ENCODE results near the gene PKD1.

The PKD1 gene

DNA sequence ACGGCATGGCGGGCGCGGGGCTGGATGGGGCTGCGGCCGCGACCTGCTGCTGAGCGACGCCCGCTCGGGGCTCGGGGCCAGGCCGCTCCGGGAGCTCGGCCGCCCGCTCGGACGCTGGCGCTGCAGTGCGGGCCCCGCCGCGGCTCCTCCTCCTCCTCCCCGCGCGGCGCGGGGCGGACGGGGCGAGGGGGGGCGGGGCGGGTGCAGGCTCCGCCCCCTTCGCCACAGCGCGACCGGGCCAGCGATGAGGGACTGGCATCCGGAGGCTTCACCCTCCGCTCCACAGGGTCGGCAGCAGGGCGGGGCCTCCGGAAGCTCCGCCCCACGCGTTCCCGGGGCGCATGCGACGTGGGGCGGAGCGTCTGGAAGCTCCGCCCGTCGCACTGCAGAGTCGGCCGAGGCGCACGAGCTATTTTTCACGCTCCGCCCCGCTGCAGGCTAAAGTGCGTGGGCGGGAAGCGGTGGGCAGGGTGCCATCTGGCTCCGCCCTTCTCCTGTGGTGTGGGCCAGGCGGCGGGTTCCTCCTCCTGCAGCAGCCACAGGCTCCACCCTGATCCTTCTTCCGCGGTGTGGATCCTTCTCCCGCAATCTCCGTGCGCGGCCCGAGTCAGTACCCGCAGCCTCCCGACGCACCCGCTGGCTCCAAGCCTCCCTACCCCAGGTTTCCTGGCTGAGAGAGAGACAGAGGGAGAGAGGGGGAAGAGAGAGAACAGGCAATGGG is at the start of gene PKD1:
TSS of gene PKD1 (minus strand) at position 129 of the 721 bp plus-strand sequence. CDS start 209 bp downstream, outside the sequence.
- DNase-seq = peak; percentile 88

DNA sequence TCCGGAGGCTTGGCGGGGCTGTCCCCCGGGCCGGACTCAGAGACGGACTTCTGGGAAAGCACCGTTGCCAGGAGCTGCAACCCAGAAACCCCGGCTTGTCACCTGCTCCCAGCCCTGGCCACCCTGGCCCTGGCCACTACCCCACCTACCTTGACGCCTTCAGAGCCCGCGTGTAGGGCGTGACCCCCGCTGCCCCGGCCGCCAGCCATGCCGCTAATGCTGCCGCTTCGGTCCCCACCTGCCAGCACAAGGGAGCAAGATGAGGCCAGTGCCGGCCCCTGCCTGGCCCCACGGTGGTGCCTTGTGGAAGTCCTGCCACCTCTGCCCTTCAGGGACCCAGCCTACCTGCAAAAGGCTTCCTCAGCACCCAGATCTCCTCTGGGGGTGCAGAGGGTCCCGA is 49.3 kb upstream of the PKD1 start:
- no peak for DNase-seq

DNA sequence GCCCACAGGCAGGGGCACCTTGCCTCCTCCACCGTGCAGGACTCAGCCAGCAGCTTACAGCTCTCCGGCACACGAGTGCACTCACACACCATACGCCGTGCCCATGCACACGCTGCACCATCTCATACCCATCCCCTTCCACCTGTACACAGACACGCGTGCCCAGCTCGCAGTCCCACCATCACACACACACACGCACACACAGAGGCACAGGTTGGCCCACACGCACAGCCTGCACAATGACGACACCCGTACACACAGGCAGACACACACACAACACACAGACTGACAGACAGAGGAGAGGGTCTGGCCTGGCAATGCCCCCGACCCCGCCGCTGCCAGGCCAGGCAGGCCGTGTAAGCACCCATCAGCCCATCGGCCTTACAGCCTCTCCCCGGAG is 48.6 kb upstream of the PKD1 start:
- DNase-seq = no peak

DNA sequence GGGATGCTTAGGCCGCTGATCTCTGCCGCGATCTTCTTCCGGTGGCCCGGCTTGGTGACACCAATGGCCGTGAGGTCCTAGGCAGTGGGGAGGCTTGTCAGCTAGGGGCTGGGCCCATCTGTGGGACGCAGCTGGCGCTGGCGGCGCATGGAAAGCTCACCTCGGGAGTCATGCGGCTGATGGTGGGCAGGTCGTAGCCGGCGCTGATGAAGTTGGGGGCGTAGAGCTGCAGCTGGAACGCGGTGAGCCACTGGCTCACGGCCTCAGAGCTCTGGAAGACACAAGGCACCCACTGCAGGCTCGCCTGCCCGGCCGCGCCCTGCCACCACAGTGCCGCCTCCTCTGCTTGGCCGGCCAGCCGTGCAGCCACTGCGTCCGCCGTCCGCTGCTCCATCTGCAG is 48.0 kb upstream of the PKD1 start:
- no peak for DNase-seq

DNA sequence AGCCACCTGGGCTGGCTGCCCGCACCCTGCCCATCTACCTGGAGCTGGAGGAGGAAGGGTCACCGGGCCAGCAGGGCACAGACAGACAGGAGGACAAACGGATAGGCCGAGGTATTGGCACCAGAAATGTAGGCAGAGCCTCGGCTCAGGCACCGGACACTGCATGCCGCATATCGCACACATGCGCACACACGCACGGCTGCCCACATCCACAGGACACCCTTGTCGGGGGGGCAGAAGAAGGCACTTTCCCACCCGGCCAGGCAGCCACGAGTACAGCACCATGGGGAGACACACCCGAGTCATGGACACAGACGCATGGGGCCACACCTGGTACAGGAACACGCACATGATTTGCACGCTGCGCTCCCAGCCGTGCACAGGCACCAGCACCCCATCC is 46.3 kb upstream of the PKD1 start:
- no peak for DNase-seq

DNA sequence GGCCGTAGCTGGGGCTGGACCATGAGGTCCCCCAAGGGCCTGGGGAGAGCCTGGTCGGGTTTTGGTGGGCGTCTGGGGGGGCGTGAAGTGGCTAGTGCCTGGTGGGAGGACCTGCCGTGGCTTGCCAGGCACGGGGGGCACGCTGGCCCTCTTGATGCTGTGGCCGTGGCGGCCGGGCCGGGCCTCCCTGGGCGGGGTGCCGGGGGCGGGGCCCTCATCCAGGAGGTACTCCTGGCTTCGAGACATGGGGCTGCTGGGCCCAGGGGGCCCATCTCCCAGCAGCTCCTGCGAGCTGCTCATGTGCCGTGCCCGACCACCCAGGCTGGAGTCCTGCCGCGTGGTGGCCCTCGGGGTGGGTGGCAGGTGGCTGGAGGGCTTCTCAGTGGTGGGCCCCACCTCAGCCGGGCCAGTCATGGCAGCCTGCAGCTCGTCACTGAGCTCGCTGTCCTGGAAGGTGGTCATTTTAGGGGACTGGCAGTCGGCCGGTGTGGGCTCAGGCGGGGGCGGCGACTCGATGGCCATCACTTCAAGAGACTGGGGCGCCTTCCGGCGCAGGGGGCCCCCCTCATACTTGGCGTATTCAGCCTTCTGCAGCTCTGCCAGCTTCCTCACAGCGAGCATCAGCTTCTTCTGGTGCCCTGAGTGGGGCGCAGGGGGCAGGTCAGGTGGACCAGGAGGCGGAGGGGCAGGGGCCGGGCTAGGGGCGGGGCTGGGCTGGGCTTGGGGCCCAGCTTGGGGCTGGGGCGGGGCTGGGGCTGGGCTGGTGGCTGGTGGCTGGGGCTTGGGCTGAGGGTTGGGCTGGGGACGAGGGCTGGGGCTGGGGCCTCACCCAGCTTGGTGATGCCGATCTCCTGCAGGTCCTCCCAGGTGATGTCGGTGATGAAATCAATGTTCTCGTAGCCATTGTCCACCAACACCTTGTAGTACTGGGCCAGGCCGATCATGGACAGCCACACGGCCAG is 45.5 kb upstream of the PKD1 start:
- DNase-seq = no peak

DNA sequence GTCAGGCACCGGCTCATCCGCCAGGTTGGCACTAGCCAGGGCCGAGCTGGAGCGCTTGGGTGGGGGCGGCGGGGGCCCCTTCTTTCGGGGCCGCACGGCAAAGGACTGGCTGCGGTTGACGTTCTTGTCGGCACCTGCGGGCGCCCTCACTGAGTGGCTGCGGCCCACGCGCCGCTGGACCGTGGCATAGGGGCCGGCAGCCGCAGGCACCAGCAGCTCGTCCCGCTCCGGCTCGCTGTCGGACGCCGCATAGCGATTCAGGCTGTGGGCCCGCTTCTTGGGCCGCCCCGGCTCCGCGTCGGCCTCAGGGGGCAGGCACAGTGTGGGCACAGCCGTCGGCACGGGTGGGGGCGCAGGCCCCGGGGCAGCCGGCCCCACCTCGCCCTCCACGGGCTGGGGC is 44.8 kb upstream of the PKD1 start:
- no peak for DNase-seq

DNA sequence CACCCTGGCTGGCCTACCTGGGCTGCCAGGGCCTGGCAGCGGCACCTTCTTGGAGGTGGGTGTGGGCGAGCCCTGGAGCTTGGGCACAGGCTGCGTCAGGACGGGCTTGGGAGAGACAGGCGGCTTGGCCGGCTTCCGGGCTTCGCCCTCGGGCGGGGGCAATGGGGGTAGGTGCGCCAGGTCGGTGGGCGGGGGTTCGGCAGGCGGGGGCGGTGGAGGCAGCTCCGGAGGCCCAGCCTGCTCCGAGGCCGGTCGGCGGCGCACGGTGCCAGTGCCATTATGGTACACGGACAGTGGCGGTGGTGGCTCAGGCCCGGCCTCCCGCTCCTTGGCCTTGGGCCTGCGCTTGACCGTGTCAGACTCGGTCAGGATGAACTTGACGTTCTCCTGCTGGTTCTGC is 43.9 kb upstream of the PKD1 start:
- no peak for DNase-seq

DNA sequence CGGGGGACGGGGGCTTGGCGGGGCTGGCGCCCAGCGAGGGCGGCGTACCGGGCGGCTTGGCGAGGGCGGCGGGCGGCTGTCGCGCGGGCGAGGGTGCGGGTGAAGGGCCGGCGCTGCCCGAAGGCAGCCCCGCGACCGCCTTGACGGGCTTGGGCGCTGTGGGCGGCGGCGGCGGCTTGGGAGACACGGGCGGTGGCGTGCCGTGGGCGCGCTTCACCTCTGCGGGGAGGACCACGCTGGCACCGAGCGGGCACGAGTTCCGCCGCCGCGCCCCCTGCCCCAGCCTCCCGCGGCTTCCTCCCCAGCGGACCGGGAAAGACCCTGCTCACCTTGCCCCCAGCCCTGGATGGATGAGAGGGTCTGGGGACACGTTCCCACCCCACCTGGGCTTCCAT is 43.4 kb upstream of the PKD1 start:
- DNase-seq = no peak

DNA sequence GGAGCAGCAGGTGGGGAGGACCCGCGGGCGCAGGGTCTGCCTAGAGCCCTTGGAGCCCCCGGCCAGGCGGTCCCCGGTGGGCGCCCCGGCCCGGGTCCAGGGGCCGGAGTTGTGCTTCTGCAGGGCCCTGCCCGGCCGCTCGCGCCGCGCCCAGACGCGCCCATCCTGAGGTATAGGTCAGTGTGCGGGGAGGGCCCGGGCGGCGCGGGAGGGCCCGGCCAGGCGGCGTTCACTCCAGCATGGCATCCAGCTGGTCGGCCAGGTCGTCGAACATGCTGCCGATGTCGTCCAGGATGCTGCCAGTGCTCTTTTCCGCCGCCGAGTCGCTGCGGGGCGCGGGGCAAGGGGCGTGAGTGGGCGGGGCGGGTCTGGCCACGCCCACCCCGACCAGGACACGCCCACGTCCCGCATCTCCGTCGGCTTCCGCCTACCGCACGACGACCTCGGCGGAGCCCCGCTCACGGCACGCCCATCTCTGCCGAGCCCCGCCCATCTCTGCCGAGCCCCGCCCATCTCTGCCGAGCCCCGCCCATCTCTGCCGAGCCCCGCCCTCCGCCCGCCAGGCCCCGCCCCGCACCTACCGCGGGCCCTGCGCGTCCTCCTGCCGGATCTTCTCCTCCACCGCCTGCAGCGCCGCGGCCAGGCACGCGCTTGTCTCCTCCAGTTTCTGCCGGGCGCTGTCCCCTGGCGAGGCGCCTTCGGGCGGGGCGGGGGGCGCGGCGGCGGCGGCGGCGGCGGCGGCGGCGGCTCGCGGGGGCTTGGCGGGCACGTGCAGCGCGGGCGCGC is 42.8 kb upstream of the PKD1 start:
- DNase-seq = no peak

DNA sequence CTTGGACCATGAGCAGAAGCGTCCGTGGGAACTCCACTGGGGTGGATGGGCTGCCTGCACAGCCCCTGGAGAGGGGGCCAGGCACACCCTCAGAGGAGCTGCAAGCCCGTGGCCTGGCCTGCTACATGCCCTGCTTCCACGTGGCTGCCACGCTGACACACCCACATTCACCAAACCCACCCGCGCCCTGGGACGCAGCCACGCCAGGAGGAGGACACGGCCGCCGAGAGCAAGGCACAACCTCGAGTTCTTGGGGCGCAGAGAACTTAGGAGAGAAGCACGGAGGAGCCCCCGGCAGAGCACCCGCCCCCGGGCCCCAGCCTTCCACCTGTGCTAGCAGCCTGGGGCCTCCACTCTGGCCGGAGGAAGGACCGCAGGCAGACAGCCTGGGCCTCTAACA is 41.9 kb upstream of the PKD1 start:
- DNase-seq = no peak

DNA sequence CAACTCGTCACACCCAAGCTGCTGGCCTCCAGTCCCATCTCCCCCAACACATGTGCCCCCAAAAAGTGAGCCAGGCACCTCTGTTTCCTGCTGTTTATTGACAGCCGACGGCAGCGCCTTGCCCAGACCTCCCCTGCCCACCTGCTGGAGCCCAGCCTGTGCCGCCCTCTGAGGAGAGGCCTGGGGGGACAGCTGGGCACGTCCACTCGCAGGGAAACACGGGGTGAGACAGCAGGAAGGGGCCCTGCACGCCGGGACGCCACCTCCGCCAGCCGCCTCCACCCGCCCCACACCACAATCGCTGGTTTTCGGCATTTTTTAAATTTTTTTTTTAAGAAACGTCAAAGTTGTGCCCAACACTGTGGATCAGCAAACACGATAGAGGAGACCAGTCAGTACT is 41.4 kb upstream of the PKD1 start:
- DNase-seq = no peak

DNA sequence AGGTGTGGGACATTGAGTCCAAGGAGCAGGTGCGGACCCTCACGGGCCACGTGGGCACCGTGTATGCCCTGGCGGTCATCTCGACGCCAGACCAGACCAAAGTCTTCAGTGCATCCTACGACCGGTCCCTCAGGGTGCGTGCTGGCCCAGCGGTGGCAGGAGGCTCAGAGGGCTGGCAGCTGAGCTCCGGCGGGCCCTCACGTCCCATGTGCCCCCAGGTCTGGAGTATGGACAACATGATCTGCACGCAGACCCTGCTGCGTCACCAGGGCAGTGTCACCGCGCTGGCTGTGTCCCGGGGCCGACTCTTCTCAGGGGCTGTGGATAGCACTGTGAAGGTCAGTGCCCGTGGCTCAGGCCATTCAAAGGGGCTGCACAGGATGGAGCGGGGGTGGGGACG is 40.3 kb upstream of the PKD1 start:
- DNase-seq = no peak

DNA sequence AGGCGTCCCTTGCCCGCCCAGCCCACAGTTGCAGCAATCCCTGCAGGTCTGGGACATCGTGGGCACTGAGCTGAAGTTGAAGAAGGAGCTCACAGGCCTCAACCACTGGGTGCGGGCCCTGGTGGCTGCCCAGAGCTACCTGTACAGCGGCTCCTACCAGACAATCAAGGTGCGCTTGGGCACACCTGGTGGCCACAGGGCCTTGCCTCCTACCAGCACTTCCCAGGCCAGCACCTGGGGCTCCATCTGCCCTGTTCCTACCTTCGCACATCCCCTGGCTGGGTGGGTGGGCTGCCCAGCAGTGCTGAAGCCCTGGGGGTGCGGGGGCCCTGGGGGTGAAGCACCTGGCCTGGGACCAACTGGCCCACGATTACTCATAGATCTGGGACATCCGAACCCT is 39.8 kb upstream of the PKD1 start:
- DNase-seq = no peak

DNA sequence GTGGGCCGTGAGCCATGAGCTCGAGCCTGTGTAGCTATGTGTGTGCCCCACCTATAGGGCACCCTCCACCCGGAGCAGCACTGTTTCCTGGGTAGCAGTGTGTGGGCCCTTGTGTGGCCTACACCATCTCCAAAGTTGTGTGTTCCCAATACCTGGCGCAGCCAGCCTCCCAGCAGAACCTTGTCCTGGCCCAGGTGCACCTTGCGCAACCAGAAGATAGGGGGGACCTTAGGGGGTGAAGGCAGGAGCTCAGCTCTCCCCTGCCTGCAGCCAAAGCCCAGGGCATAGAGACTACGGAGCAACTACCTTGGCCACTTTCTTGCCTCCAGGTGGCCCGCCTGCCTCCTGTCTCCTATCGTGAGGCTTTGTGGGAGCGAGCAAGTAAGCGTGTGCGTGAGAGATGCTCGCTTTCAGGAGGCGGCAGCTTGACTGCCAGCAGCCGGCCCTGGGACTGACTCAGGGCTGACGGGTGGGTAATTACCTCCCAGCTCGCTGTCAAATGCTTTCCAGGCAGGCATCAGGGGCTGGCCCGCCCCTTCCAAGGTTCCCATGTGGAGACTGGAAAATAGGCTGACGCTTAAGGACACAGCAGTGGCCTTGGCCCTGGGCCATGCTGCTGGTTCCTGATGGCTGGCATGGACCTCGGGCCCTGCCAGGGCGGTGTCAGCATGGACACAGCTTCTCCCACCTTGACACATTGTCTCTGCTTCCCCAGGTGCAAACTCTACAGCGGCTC is 38.9 kb upstream of the PKD1 start:
- DNase-seq = no peak

DNA sequence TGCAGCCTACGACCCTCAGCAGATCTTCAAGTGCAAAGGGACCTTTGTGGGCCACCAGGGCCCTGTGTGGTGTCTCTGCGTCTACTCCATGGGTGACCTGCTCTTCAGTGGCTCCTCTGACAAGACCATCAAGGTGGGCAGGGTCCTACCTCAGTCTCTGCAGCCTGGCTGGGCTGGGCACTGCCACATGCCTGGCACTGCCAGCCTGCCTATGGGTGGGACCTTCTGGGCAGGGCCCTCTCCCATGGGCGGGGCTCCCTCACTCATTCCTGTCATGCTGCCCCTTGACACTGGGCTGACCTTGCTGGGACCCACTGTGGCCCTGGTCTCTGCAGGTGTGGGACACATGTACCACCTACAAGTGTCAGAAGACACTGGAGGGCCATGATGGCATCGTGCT is 38.2 kb upstream of the PKD1 start:
- no peak for DNase-seq

DNA sequence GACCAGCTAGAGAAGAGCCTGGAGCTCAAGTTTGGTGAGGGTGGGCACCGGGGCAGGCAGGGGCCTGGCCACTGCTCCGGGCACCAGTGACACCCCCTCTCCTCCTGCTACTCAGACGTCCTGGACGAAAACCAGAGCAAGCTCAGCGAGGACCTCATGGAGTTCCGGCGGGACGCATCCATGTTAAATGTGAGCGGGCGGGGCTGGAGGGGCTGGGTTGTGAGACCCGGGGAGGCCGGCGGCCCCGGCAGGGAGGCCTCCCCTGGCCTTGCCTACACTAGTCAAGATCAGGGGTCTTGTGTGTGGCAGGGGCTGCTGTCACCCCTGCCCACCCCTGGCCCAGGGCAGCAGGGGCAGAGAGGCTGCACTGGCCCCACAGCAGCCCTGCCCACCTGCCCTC is 37.7 kb upstream of the PKD1 start:
- no peak for DNase-seq

DNA sequence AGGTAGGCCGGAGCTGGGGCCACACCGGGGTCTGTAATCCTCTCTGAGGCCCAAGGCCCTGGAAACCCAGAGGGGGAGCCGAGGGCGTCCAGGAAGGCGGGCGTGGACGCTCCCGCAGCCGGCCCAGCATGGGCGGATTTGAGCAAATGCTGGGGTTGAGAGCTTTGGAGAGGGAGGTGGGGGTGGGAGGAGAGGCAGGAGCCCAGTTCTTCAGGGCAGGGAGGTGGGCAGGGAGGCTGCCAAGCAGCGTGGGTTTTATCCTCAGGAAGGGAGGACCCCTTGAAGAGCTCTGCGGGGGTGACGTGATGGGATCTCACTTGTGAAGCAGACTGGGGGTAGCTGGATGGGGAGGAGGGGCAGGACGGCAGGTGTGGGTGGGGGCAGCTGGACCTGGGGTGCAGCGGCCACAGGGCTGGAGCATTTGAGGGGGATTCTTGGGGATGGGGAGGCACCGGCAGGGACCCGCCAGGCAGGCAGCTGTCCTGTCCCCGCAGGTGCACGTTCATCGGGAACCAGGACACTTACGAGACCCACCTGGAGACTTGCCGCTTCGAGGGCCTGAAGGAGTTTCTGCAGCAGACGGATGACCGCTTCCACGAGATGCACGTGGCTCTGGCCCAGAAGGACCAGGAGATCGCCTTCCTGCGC is 37.1 kb upstream of the PKD1 start:
- DNase-seq = no peak

DNA sequence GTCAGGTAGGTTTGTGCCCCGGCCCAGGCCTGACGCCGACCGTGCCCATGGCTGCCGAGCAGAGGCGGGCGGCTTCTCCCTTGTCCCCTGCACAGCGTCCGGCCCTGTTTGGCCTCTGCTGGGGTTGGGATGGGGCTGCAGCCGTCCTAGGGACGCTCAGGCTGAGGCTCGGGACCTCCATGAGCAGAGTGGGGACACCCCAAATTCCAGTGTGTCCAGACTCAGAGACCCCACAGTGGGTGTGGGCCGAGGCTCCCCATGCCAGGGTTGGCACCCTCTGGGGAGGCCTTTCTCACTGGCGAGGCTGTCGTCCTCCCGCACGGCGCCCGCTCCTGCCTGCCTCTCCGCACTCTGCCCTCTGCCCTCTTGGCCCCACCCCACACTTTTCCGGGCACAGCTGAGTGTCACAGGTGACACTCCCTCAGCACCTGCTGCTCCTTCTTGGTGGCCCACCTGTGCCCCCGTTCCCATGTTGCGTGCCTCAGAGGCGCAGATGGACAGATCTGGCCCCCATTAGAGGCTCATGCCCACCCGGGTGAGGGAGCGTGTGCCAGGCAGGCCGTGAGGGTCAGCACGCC is 36.0 kb upstream of the PKD1 start:
- no peak for DNase-seq

DNA sequence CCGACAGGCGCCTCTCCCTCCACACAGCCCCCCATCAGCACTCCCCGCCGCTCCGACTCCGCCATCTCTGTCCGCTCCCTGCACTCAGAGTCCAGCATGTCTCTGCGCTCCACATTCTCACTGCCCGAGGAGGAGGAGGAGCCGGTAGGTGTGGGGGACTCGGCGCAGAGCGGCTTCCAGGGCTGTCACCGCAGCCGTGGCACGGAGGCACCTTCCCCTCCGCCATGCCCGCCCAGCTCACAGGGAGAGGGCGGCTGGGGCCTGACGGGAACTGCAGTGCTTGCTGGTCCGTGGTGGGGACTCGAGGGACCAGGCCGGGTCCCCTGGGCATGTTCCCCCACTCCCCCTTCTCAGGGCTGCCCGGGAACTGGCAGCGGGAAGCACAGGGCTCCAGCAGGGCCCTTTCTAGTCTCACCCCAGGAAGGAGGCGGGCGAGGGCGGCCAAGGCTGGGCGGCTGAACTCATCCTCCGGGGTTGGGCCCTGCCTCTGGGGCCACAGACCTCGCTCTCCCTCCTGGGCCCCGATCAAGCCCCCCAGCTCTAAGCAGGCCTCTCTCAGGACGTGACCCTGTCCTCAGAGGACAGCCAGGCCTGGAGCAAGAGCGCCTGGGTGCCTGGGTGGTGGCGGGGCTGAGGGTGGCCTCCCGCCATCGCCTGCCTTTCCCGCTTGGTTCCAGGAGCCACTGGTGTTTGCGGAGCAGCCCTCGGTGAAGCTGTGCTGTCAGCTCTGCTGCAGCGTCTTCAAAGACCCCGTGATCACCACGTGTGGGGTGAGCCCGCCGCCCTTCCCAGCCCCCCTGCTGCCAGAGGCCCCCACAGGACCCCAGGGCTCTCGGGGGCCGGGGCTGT is 35.1 kb upstream of the PKD1 start:
- DNase-seq = no peak

DNA sequence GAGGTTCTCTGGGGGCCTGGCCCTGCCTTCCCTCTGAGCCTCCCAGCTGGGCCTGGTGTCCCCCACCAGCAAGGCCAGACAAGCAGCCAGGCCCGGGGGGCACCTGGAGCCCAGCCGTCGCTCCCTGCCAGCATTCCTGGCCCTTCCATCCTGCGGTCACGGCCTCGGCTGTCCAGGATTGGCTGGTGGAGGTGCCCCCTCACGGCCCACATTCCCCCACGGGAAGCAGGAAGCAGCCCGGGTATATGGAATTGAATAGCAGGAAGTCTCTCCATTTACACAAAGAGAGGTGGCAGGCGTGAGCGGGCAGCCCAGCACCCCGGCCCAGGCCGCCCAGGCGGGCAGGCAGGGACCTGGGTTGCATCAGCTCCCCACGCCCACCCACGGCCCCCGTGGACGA is 34.4 kb upstream of the PKD1 start:
- no peak for DNase-seq

Data from NCI-H1436 (cell line).